HCT116 (cell line): ENCODE data around the gene DPP10. TPM values are rescaled to one million over a fixed set of nuclear protein-coding genes. Genes with fewer than 3 reads are reported as not detected.

Experiments
- ATAC-seq: fragments of 200-7000 bp; cut with Tn5 transposase; 2 replicates; pipeline ENCODE4 v1.9.1; 2020; ENCODE audit warnings: mild to moderate bottlenecking, moderate library complexity
- BruUV-seq: library from RNA; stranded (reverse); fragments of 400-500 nt; replicated peaks from 2 replicates; lab custom pipeline; 2021; lab: Mats Ljungman, UMichigan
- CTCF ChIA-PET: fragments of 300-600 bp; sonication (Branson Sonifier 250); formaldehyde crosslinking; loops from one replicate; lab custom pipeline; 2021; ENCODE audit warnings: antibody characterized with exemption; lab: Charles Lee
- POLR2A ChIA-PET: fragments of 300-600, 350-600 bp; sonication (Branson Sonifier 250); formaldehyde crosslinking; loops from one replicate; lab custom pipeline; 2021; ENCODE audit warnings: antibody characterized with exemption; lab: Charles Lee
- RAD21 ChIA-PET, 2 experiments: fragments of 300-600 bp; sonication (Branson Sonifier 250); formaldehyde crosslinking; loops; one replicate each; lab custom pipeline; 2023; ENCODE audit warnings: low total read pairs in 2 of 2; ENCODE audit not compliant: uncharacterized antibody in 2 of 2, unreplicated experiment in 2 of 2, low non-redundant PET in 1 of 2; lab: Charles Lee
- DNase-seq: peaks from one replicate; pipeline ENCODE4 v3.0.0-alpha.2; 2010; ENCODE audit warnings: low read depth, low spot score
- H2AFZ ChIP-seq: fragments of 200-600 bp; shearing (Covaris generic), sonication (generic); 2 replicates; pipeline ENCODE4 v1.6.1; 2017; ENCODE audit warnings: low read depth, mixed run types, mixed read lengths, antibody characterized with exemption, low read length; ENCODE audit not compliant: poor library complexity, severe bottlenecking
- H3K27ac ChIP-seq: 2 replicates; pipeline ENCODE4 v1.5.1; 2012; ENCODE audit warnings: low read depth, low read length
- H3K27me3 ChIP-seq: fragments of 200-600 bp; sonication (generic); 2 replicates; pipeline ENCODE4 v1.6.1; 2016; ENCODE audit warnings: mixed run types, low read length, mixed read lengths; ENCODE audit not compliant: insufficient read depth
- H3K36me3 ChIP-seq, 2 experiments: fragments of 200-500 bp in 1 of 2; fragments of 200-600 bp in 1 of 2; sonication (Bioruptor generic) in 1 of 2; sonication (generic) in 1 of 2; 2 replicates each; pipeline versions ENCODE4 v1.5.1 to v1.6.1; 2014 to 2016; ENCODE audit warnings: low read length in 2 of 2, inconsistent platforms in 1 of 2, mixed read lengths in 1 of 2, mixed run types in 1 of 2; ENCODE audit not compliant: insufficient read depth in 2 of 2, control insufficient read depth in 1 of 2
- H3K4me1 ChIP-seq, 2 experiments: fragments of 200-600 bp in 1 of 2; sonication (generic) in 1 of 2; 2 replicates each; pipeline versions ENCODE4 v1.5.1 to v1.6.1; 2012 to 2017; ENCODE audit warnings: low read length in 2 of 2, inconsistent platforms in 1 of 2, mild to moderate bottlenecking in 1 of 2, mixed read lengths in 1 of 2, mixed run types in 1 of 2, moderate library complexity in 1 of 2; ENCODE audit not compliant: insufficient read depth in 2 of 2, control insufficient read depth in 1 of 2
- H3K4me2 ChIP-seq: fragments of 200-600 bp; sonication (generic); 2 replicates; pipeline ENCODE4 v1.6.1; 2017; ENCODE audit warnings: mixed run types, low read length, mixed read lengths
- H3K4me3 ChIP-seq, 2 experiments: fragments of 200-600 bp in 1 of 2; sonication (generic) in 1 of 2; replicated peaks in 1 of 2; 2 replicates each; pipeline ENCODE4 v1.5.1; 2011 to 2016; ENCODE audit warnings: low read length in 2 of 2, control low read depth in 1 of 2, low read depth in 1 of 2, mild to moderate bottlenecking in 1 of 2, mixed read lengths in 1 of 2, mixed run types in 1 of 2
- H3K79me2 ChIP-seq: fragments of 200-600 bp; sonication (generic); 2 replicates; pipeline ENCODE4 v1.6.1; 2017; ENCODE audit warnings: mild to moderate bottlenecking, mixed run types, low read length, moderate library complexity, mixed read lengths; ENCODE audit not compliant: insufficient read depth
- H3K9ac ChIP-seq: fragments of 200-600 bp; sonication (generic); 2 replicates; pipeline ENCODE4 v1.6.1; 2016; ENCODE audit warnings: low read length, mixed read lengths
- H3K9me2 ChIP-seq: fragments of 200-600 bp; sonication (generic), shearing (Covaris generic); 2 replicates; pipeline ENCODE4 v1.6.1; 2017; ENCODE audit warnings: mixed run types, mild to moderate bottlenecking, moderate library complexity; ENCODE audit not compliant: insufficient read depth
- H3K9me3 ChIP-seq, 2 experiments: fragments of 200-500 bp in 1 of 2; fragments of 200-600 bp in 1 of 2; sonication (Bioruptor generic) in 1 of 2; sonication (generic) in 1 of 2; 2 replicates each; pipeline ENCODE4 v1.6.1; 2014 to 2017; ENCODE audit warnings: low read length in 2 of 2, mixed read lengths in 2 of 2, inconsistent platforms in 1 of 2, low read depth in 1 of 2, mild to moderate bottlenecking in 1 of 2, mixed run types in 1 of 2, moderate library complexity in 1 of 2; ENCODE audit not compliant: control insufficient read depth in 1 of 2, insufficient read depth in 1 of 2
- H4K20me1 ChIP-seq: fragments of 200-600 bp; sonication (generic), shearing (Covaris generic); 2 replicates; pipeline ENCODE4 v1.6.1; 2017; ENCODE audit warnings: mixed run types, mild to moderate bottlenecking, moderate library complexity; ENCODE audit not compliant: insufficient read depth
- EGR1 ChIP-seq: IDR thresholded peaks from 2 replicates; pipeline ENCODE4 v1.6.1; 2012; ENCODE audit warnings: low read depth
- EZH2phosphoT487 ChIP-seq: fragments of 200-600 bp; IDR thresholded peaks from 2 replicates; pipeline ENCODE4 v1.6.1; 2018; ENCODE audit warnings: antibody characterized with exemption, borderline replicate concordance
- FOSL1 ChIP-seq: IDR thresholded peaks from 2 replicates; pipeline ENCODE4 v1.6.1; 2012; ENCODE audit warnings: low read depth
- JUND ChIP-seq: IDR thresholded peaks from 2 replicates; pipeline ENCODE4 v1.6.1; 2012
- POLR2A ChIP-seq: IDR thresholded peaks from 2 replicates; pipeline ENCODE4 v1.7.0; 2011; ENCODE audit warnings: borderline replicate concordance; ENCODE audit not compliant: insufficient read depth, insufficient read length; ENCODE audit errors: extremely low read depth
- POLR2AphosphoS5 ChIP-seq: IDR thresholded peaks from 2 replicates; pipeline ENCODE4 v1.6.1; 2011; ENCODE audit warnings: mild to moderate bottlenecking, low read depth, low read length, moderate library complexity
- RAD21 ChIP-seq: IDR thresholded peaks from 2 replicates; pipeline ENCODE4 v1.6.1; 2012; ENCODE audit warnings: low read depth, mild to moderate bottlenecking
- TCF7L2 ChIP-seq: IDR thresholded peaks from 2 replicates; pipeline ENCODE4 v1.7.0; 2011; ENCODE audit warnings: borderline replicate concordance, inconsistent platforms; ENCODE audit not compliant: insufficient read depth, insufficient read length; ENCODE audit errors: extremely low read depth
- ZFX ChIP-seq: fragments of 450-650 bp; IDR thresholded peaks from 2 replicates; pipeline ENCODE4 v1.6.1; 2017
- ZNF274 ChIP-seq: fragments of 200-500 bp; sonication (Bioruptor generic); IDR thresholded peaks from 2 replicates; pipeline ENCODE4 v1.6.1; 2014; ENCODE audit warnings: mild to moderate bottlenecking, low read depth, low read length, inconsistent platforms
- intact Hi-C: fragments of 100-400 bp; cut with micrococcal nuclease; formaldehyde crosslinking; loops from 2 replicates; pipeline ENCODE4 v1.10.0; 2022
- total RNA-seq: library from RNA; stranded (reverse); gene quantifications from one replicate; pipeline ENCODE4 v1.2.1, GENCODE V29; 2021; ENCODE audit not compliant: unreplicated experiment
- TF ChIP-seq, protein P1 (sequence below): IDR thresholded peaks from 2 replicates; pipeline ENCODE4 v1.6.1; 2012; ENCODE audit warnings: low read depth
- TF ChIP-seq, protein P2 (sequence below): IDR thresholded peaks from 2 replicates; pipeline ENCODE4 v1.6.1; 2012
- TF ChIP-seq, protein P3 (sequence below): IDR thresholded peaks from 2 replicates; pipeline ENCODE4 v1.6.1; 2012

Gene DPP10
- total RNA-seq, 1 experiment from 2014 or later = not detected

DNA sequence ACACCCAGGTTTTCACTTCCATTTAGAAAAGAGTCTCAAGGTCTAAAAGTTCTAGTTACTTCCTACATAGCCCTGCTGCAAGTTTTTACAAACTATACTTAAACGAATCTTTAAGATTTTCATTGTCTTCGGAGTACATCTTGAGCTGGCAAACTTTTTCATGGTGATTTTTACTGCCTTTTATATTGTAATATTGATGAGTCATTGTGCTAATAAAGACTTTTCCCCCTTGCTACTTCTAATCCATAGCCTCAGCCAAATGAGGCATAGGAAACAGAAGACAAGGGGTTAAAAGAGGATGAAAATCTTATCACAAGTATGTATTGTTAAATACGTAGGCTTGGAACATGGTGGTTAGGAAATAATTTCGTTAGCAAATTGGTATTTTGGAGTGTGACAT, 4.1 kb downstream of the DPP10 start:
- no peak for ATAC-seq
- BruUV-seq = no TSS peak
- POLR2A ChIA-PET = no interaction called here

More for the DNA sequence above, 4.1 kb downstream of the DPP10 start:
- no peak overlapping the region for H3K4me3 ChIP-seq
- H4K20me1 ChIP-seq = no peaks in the 10 kb centered on the region
- H3K4me2 ChIP-seq = no peak overlapping the region
- ChIA-PET RAD21 (no interaction called here), CTCF (no interaction called here)
- H3K4me1 ChIP-seq = no peaks in the 10 kb centered on the region
- peaks cover 3 to 7% of the 10 kb centered on the region in 2 experiments; a peak in 2 of 4 replicates for H3K9me3 ChIP-seq
- H3K27ac ChIP-seq = no peak overlapping the region
- TF ChIP-seq, protein P1, sequence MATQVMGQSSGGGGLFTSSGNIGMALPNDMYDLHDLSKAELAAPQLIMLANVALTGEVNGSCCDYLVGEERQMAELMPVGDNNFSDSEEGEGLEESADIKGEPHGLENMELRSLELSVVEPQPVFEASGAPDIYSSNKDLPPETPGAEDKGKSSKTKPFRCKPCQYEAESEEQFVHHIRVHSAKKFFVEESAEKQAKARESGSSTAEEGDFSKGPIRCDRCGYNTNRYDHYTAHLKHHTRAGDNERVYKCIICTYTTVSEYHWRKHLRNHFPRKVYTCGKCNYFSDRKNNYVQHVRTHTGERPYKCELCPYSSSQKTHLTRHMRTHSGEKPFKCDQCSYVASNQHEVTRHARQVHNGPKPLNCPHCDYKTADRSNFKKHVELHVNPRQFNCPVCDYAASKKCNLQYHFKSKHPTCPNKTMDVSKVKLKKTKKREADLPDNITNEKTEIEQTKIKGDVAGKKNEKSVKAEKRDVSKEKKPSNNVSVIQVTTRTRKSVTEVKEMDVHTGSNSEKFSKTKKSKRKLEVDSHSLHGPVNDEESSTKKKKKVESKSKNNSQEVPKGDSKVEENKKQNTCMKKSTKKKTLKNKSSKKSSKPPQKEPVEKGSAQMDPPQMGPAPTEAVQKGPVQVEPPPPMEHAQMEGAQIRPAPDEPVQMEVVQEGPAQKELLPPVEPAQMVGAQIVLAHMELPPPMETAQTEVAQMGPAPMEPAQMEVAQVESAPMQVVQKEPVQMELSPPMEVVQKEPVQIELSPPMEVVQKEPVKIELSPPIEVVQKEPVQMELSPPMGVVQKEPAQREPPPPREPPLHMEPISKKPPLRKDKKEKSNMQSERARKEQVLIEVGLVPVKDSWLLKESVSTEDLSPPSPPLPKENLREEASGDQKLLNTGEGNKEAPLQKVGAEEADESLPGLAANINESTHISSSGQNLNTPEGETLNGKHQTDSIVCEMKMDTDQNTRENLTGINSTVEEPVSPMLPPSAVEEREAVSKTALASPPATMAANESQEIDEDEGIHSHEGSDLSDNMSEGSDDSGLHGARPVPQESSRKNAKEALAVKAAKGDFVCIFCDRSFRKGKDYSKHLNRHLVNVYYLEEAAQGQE = no peak
- no peak for TF ChIP-seq EGR1
- TF ChIP-seq TCF7L2 = no peak
- no peak for TF ChIP-seq JUND
- TF ChIP-seq FOSL1 = no peak
- TF ChIP-seq, protein P2, sequence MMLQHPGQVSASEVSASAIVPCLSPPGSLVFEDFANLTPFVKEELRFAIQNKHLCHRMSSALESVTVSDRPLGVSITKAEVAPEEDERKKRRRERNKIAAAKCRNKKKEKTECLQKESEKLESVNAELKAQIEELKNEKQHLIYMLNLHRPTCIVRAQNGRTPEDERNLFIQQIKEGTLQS = no peak
- TF ChIP-seq RAD21 = no peak
- TF ChIP-seq EZH2phosphoT487 = no peak
- TF ChIP-seq ZFX = no peak
- TF ChIP-seq, protein P3, sequence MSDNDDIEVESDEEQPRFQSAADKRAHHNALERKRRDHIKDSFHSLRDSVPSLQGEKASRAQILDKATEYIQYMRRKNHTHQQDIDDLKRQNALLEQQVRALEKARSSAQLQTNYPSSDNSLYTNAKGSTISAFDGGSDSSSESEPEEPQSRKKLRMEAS = no peak
- no peak for TF ChIP-seq POLR2AphosphoS5
- TF ChIP-seq POLR2A = no peak
- TF ChIP-seq ZNF274 = no peak
- no peak for DNase-seq
- no peaks in the 10 kb centered on the region for H3K9me2 ChIP-seq
- H3K27me3 ChIP-seq = no peaks in the 10 kb centered on the region
- no peak overlapping the region for H2AFZ ChIP-seq
- no peaks in the 10 kb centered on the region for H3K36me3 ChIP-seq
- intact Hi-C loops = no loop called here
- no peaks in the 10 kb centered on the region for H3K79me2 ChIP-seq
- H3K9ac ChIP-seq = no peak overlapping the region
